GM10266 (cell line): Measurements from ENCODE around the gene C14orf180.

Experiments
- DNase-seq: peaks from one replicate; pipeline ENCODE4 v3.0.0; 2012; ENCODE audit errors: extremely low spot score
- CTCF ChIP-seq: IDR thresholded peaks from 2 replicates; pipeline ENCODE4 v1.5.1; 2012; ENCODE audit warnings: mild to moderate bottlenecking, low read depth; ENCODE audit not compliant: control insufficient read depth, insufficient read depth; ENCODE audit errors: missing control alignments

C14orf180 gene

DNA sequence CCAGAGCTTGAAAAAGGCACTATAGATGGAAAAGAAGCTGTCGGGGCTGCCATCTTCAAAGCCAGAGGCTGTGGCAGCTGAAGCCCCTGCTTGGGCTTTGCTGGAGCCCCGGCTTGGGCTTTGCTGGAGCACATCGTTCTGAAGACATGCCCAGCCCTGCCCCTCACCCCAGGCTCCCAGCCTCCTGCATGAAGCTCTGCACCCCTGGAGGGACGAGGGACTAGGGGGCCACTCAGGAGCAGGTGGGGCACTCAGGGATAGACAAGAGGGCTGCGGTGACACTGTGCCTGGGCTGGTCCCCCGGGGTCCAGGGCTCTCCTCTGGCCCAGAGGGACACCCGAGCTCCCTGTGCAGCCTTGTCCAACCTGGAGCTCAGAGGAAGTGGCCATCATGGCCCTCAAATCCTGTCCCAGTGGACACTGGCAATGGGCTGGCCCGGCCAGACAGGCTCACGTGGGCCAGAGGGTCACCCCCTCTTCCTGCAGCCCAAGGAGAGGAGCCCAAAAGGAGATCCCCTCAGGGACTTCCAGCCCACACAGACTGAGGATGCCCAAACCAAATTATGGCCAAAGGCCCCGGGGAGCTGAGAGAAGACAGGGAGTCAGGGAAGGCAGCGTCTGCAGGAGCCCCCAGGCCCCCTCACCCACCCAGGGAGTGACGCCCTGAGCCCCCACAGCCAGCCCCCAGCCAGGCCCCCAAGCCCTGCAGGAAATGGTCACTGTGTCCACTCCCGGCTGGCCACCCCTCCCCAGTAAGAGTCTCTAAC is 23.1 kb upstream of the C14orf180 start:
- TF ChIP-seq CTCF = no peak
- no peak for DNase-seq

GRCh38 chr14:104557086-104557485 is 22.5 kb upstream of the C14orf180 start:
- DNase-seq = no peak

DNA sequence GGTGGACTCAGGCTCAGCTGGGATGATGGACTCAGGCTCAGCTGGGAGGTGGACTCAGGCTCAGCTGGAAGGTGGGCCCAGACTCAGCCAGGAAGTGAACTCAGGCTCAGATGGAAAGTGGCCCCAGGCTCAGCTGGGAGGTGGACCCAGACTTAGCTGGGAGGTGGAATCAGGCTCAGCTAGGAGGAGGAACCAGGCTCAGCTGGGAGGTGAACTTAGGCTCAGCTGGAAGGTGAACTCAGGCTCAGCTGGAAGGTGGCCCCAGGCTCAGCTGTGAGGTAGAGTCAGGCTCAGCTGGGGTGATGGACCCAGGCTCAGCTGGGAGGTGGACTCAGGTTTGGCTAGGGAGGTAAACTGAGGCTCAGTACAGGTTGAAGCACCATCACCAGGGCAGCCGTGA is 21.8 kb upstream of the C14orf180 start:
- TF ChIP-seq CTCF = no peak
- DNase-seq = no peak

More at GRCh38 chr14:104557086-104557485, 22.5 kb upstream of the C14orf180 start:
- TF ChIP-seq CTCF = no peak

GRCh38 chr14:104558231-104559027 is 21.1 kb upstream of the C14orf180 start:
- no peak for TF ChIP-seq CTCF
- no peak for DNase-seq

GRCh38 chr14:104559028-104559803 is 20.3 kb upstream of the C14orf180 start:
- no peak for DNase-seq
- no peak for TF ChIP-seq CTCF

DNA sequence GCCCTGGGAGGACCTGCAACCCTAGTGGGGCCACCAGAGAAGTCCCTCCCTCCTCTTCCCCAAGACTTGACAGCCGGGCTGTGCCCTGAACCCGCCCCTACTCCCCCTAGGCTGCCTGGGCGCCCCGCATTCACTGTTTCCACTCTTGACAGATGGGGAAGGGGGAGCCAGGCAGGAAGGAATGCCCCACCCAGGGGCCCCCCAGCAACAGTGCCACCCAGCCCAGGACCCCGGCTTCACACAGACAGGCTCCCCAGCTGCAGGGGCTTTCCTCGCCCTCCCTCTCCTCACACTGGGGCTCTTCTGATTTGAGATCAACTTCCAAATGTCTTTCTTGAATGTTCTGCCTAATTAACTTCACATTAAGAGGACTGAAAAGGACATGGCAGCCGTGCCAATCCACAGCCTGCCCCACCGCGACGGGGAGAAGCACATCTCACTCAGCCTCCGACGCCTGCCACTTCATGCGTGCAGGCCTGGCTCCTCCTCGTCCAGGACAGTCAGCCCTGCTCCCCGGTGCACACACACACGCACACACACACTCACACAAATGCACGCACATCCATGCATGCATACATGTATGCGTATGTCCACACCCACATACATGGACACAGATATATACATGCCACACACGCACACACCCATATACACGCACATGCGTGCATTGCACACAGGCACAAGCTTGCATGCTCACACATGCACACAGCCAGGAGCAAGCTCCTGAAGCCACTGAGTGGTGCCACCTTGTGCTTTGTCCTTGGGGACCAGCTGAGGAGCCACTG is 19.6 kb upstream of the C14orf180 start:
- TF ChIP-seq CTCF = no peak
- DNase-seq = no peak
